ENCODE measurements around the gene OR4D2. TPM values are rescaled to one million over a fixed set of nuclear protein-coding genes. Genes with fewer than 3 reads are reported as not detected.

The OR4D2 gene
- total RNA-seq, 2 donors from 2014 or later, result not detected

DNA sequence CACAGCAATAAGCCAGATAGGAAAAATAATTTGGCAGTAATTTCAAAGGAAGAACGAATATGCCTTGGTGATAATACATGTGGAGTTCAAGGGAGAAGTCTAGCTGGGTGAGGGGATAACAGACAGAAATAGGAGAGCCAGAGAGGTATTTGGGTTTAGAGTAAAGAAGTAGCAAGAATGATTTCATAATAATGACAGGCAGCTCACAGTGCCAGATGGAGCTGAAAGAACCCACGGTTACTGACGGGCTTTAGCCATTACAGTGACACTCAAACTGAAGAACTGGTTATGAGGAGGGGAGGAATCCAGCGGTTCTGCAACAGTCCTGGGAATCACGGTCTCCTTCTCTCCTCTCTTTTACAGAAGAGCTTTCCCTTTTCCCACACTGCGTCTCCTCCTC, 16.4 kb upstream of the OR4D2 start:
- Histone ChIP-seq H3K27me3 (no peaks in the 10 kb centered on the region), H3K4me1 (no peaks in the 10 kb centered on the region), H3K4me3 (no peak overlapping the region), H3K36me3 (no peaks in the 10 kb centered on the region), H3K9me3 (peaks cover 0 to 17% of the 10 kb centered on the region in 2 donors), H3K27ac (no peak overlapping the region)
- no peak for DNase-seq (ENCODE audit: low spot score)
- TF ChIP-seq, protein P1, sequence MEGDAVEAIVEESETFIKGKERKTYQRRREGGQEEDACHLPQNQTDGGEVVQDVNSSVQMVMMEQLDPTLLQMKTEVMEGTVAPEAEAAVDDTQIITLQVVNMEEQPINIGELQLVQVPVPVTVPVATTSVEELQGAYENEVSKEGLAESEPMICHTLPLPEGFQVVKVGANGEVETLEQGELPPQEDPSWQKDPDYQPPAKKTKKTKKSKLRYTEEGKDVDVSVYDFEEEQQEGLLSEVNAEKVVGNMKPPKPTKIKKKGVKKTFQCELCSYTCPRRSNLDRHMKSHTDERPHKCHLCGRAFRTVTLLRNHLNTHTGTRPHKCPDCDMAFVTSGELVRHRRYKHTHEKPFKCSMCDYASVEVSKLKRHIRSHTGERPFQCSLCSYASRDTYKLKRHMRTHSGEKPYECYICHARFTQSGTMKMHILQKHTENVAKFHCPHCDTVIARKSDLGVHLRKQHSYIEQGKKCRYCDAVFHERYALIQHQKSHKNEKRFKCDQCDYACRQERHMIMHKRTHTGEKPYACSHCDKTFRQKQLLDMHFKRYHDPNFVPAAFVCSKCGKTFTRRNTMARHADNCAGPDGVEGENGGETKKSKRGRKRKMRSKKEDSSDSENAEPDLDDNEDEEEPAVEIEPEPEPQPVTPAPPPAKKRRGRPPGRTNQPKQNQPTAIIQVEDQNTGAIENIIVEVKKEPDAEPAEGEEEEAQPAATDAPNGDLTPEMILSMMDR (IDR thresholded peaks at IDR 0.05), result no peak

DNA sequence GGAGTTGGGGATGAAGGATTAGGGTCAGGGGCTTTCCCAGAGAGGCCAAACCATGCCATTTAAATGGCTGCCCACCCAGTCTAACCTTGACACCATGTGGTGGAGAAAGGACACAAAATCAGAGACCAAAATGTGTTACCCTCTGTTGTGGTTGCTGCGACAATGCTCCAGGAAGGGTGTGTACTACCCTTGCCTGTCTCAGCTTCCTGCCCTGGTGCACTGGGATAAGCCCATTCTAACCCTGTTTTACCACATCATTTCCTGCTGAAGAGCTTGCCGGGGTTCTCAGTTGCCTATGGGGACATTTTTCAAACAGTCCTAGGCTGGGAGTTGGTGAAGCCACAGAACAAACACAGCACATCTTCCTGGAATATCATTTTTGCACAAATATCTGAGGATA, 13.7 kb upstream of the OR4D2 start:
- Histone ChIP-seq H3K27ac (no peak overlapping the region), H3K27me3 (no peaks in the 10 kb centered on the region), H3K36me3 (no peaks in the 10 kb centered on the region), H3K9me3 (no peaks in the 10 kb centered on the region), H3K4me3 (no peak overlapping the region), H3K4me1 (peaks cover 0 to 12% of the 10 kb centered on the region in 2 donors)
- DNase-seq (ENCODE audit: low spot score), result no peak
- TF ChIP-seq, protein P1 (IDR thresholded peaks at IDR 0.05), result no peak

DNA sequence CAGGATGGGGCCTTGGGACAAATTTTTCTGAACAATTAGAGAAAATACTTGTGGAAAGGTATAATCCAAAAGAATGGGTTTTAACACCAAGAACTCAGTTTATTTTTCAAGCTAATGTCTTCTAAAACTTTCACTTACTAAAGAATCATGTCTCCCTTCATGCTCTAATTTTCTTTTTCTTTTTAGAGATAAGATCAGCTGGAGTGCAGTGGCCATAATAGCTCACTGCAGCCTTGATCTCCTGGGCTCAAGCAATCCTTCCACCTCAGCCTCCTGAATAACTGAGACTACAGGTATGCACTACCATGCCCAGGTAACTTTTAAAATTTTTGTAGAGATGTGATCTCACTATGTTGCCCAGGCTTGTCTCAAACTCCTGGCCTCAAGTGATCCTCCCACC, 13.1 kb upstream of the OR4D2 start:
- H3K27ac ChIP-seq, result no peak overlapping the region
- no peaks in the 10 kb centered on the region for H3K27me3 ChIP-seq
- no peaks in the 10 kb centered on the region for H3K9me3 ChIP-seq
- peaks cover 0 to 12% of the 10 kb centered on the region in 2 donors for H3K4me1 ChIP-seq
- H3K4me3 ChIP-seq, result no peak overlapping the region
- no peak for DNase-seq (ENCODE audit: low spot score)
- H3K36me3 ChIP-seq, result no peaks in the 10 kb centered on the region
- TF ChIP-seq, protein P1 (IDR thresholded peaks at IDR 0.05), result no peak

DNA sequence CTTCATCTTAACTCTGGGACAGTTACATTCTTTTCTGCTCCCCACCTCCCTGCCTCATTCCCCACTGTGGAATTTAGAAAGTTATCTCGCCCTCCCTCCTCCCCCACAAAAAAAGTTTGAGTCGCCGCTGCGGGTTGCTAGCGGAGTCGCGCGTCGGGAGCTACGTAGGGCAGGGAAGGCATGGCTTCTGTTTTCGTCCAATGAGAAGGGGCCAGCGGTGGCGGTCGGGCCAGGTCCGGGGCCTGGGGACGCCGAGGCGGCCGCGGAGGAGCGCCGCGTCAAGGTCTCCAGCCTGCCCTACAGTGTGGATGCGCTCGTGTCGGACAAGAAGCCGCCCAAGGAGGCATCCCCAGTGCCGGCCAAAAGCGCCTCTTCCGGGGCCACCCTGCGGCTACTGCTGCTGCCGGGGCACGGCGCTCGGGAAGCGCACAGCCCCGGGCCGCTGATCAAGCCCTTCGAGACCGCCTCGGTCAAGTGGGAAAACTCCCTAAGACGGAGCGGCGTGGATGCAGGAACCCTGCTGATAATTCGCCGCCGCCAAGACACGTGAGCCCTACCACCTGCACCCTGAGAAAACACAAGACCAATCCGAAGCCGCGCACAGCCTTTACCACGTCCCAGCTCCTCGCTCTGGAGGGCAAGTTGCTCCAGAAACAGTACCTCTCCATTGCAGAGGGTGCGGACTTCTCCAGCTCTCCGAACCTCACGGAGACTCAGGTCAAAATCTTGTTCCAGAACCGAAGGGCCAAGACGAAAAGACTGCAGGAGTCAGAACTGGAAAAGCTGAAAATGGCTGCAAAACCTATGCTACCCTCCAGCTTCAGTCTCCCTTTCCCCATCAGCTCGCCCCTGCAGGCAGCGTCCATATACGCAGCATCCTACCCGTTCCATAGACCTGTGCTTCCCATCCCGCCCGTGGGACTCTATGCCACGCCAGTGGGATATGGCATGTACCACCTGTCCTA, 9.7 kb upstream of the OR4D2 start:
- H3K27me3 ChIP-seq, result no peaks in the 10 kb centered on the region
- peak overlapping the region; percentile 33 to 55 for H3K4me3 ChIP-seq
- DNase-seq (ENCODE audit: low spot score), result no peak
- no peaks in the 10 kb centered on the region for H3K9me3 ChIP-seq
- H3K27ac ChIP-seq, result no peak overlapping the region
- TF ChIP-seq, protein P1 (IDR thresholded peaks at IDR 0.05), result no peak
- H3K36me3 ChIP-seq, result no peaks in the 10 kb centered on the region
- peaks cover 0 to 12% of the 10 kb centered on the region in 2 donors for H3K4me1 ChIP-seq

DNA sequence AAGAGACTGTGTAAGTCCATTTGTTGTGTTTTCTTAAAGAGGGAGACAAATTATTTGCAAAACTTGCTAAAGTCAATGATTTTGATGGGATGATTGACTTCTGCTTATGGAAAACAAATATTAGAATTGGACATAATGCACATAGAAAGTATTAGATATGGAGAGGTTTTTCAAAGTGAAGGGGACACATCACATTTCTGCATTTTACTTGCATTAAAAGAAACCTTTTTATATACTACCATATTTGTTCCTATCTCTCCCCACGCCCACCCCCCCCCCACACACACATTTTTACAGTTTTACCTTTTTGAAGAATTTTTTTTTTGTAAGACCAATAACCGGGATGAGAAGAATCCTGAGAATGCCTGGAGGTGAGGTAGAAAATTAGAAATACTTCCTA, 8.6 kb upstream of the OR4D2 start:
- Histone ChIP-seq H3K36me3 (no peaks in the 10 kb centered on the region), H3K4me3 (no peak overlapping the region), H3K27ac (no peak overlapping the region), H3K27me3 (no peaks in the 10 kb centered on the region), H3K4me1 (peaks cover 0 to 12% of the 10 kb centered on the region in 2 donors), H3K9me3 (no peaks in the 10 kb centered on the region)
- TF ChIP-seq, protein P1 (IDR thresholded peaks at IDR 0.05), result no peak
- DNase-seq (ENCODE audit: low spot score), result no peak

All from right atrium auricular region (tissue), 2 donors.